NCI-H82 (cell line): ENCODE results near the gene POLRMT.
A peak's percentile ranks its signal among the peaks of the same experiment; 100 is the strongest.
"Not testable (repeated sequence)": the region's sequence is repeated elsewhere in the genome, so short reads cannot be mapped to it uniquely, and the experiment has no call there.

Experiments
- DNase-seq: peaks from one replicate; lab custom pipeline; 2025; lab: John Stamatoyannopoulos, UW

POLRMT gene

GRCh38 chr19:593505-593904, 39.8 kb downstream of the POLRMT start:
- DNase-seq, result no peak

GRCh38 chr19:593055-593454, 40.3 kb downstream of the POLRMT start:
- DNase-seq, result no peak

GRCh38 chr19:592101-592500, 41.2 kb downstream of the POLRMT start:
- no peak for DNase-seq

DNA sequence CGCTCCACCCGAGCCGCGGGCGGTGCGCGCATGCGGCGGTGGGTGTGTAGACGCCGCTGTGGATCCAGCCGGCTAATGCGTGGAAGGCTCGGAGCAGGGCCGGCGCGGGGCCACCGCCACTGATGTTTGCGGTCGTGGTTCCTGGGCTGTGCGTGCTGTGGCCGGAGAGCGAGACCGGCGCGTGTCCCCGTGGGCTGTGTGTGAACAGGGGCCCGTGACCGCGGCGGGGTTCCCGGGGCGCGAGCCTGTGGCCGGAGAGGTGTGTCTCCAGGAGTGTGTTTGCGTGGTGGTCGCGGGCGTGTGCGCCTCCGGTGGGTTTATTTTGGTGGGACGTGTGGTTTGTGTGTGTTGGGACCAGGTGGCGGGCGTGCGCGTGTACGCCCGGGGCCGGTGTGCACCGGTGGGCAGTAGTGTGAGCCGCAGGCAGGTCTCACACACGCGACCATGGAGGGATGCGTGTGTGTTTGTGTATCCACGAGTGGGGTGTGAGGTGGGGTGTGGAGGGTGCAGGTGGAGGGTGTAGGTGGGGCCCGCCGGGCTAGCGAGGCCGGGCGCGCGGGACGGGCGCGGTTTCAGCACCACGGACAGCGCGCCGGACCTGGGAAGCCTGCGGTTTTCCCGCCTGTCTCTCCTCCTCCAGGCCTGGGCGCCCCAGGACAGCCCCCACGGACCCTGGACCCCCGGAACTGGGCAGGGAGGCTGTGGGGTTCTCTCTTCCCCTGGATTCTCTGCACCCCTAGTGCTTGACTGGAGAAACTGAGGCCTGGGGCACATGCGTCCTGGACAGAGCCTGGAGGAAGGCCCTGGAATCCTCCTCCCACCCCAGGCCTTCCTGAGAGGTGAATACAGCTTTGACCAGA, 42.0 kb downstream of the POLRMT start:
- no peak for DNase-seq

DNA sequence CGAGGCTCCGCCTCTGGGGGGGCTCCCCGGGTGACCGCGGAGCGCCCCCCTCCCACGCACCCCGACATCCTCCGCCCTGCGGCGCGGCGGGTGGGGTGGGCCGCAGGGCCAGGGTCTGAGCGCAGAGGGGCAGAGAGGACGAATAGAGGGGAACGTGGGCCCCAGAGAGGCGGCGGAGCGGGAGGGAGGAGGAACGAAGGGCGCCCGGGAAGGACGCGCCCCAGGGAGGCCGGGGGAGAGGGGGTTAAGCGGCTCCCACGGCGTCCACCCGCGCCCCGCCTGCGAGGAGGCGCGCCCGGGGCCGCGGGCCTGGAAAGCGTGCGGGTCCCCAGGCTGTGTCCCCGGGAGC, 42.6 kb downstream of the POLRMT start:
- no peak for DNase-seq

DNA sequence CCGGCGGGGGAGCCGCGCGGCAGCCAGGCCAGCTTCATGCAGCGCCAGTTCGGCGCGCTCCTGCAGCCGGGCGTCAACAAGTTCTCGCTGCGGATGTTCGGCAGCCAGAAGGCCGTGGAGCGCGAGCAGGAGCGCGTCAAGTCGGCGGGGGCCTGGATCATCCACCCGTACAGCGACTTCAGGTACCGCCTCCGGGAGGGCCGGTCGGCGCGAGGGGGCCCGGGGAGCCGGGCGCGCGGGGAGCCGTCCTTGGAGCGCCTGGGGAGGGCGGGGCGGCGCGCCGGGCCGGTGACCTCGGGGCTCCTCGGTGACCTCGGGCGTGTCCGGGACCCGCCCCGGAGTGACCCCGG, 43.0 kb downstream of the POLRMT start:
- peak; percentile 38 for DNase-seq

GRCh38 chr19:589693-590395, 43.5 kb downstream of the POLRMT start, which contains the start of gene HCN2:
HCN2 (plus strand) TSS chr19:589881; CDS start chr19:589946, 65 bp downstream.
- DNase-seq, result no peak

GRCh38 chr19:588741-589692, 44.3 kb downstream of the POLRMT start:
- peak; percentile 38 for DNase-seq

- DNase-seq, result peak; percentile 77
Measured at GRCh38 chr19:588093-588740, 45.1 kb downstream of the POLRMT start.

DNA sequence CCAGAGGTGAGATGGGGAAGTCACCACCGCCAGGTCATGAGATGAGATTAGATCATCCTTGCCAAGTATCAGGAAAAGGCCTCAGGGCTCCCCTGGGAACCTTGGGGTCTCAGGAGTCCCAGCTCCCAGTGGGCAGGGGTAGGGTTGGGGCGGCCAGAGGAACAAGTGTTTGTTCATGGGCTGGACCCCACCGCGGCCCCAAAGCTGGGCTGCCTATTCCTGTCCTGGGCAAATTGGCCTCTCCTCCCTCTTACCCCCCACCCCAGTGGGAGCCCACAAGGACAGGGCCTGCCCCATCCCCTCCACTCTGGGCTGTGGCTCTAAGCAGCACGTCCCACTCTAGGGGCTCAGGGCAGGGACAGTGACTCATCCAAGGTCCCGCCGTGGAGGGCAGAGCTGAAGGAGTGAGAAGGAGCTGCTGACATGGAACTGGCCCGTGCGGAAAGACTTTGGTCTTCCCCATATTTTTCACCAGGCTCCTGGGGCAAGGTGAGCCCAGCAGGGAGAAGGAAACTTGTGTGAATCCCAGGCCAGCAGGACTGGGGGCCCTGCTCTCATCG, 47.7 kb downstream of the POLRMT start:
- DNase-seq, result no peak

DNA sequence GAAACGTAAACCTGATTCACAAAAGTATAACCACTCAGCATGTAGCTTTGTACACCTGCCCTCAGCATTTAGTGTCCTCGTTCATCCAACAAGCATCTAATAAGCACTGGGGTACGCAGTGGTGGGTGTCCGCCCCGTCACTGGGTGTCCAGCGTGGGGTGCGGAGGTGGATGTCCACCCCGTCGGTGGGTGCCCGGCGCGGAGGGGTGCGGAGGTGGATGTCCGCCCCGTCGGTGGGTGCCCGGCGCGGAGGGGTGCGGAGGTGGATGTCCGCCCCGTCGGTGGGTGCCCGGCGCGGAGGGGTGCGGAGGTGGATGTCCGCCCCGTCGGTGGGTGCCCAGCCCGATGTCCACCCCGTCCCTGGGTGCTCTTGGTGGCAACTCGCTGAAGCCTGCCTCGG, 48.2 kb downstream of the POLRMT start:
- not testable (repeated sequence) for DNase-seq

- peak; percentile 82 for DNase-seq
Measured at GRCh38 chr19:584240-585001, 48.9 kb downstream of the POLRMT start.

DNA sequence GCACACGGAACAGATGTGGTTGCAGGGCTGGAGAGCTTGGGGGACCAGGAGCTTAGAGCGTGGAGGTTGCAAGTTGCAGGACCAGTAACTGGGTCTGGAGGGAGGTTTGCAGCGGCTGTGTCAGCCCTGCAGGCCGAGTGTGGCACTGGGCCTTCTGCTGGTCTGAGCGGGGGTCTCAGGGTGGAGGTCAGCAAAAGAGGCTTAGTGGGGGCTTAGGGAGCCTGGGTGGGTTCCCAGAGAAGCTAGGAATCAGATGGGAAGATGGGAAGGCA, 49.4 kb downstream of the POLRMT start:
- peak; percentile 54 for DNase-seq

DNA sequence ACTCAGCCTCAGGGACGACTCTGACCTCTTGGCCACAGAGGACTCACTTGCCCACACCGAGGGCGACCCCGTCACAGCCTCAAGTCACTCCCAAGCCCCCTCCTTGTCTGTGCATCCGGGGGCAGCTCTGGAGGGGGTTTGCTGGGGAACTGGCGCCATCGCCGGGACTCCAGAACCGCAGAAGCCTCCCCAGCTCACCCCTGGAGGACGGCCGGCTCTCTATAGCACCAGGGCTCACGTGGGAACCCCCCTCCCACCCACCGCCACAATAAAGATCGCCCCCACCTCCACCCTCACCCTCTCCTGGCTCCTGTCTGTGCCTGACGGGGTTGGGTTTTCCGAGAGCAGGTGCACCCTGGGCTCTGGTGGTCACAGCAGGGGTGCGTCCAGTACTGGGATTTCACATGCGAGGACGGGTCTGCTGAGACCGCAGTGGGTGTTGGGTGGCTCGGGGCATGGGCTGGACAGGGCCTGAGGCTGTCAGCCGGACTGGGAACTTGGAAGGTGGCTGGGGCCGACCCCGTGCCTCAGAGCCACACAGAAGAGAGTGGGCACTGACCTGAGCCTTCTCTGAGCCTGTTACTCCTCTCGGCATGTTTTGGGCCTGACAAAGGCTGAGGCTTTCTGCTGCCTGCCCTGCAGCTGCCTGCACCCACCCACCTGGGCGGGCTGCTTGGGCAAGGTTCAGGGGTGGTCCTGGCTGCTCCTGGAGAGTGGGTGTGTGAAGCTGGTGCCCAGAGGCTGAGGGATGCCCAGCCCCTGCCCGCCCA, 50.0 kb downstream of the POLRMT start:
- no peak for DNase-seq

DNA sequence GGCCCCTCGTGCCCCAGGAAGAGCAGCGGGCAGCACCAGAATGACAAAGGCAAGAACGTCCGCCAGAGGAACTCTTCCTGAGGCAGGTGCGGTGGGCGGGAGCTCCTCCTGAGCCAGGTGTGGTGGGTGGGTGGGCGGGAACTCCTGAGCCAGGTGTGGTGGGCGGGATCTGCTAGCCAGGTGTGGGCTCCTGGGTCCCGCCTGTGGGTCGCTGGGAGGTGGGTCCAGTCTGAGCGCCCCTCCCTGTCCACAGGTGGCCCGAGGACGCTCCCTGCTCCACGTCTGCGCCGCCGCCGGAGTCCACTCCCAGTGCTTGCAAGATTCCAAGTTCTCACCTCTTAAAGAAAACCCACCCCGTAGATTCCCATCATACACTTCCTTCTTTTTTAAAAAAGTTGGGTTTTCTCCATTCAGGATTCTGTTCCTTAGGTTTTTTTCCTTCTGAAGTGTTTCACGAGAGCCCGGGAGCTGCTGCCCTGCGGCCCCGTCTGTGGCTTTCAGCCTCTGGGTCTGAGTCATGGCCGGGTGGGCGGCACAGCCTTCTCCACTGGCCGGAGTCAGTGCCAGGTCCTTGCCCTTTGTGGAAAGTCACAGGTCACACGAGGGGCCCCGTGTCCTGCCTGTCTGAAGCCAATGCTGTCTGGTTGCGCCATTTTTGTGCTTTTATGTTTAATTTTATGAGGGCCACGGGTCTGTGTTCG, 50.7 kb downstream of the POLRMT start:
- DNase-seq, result no peak

GRCh38 chr19:581399-582111, 51.8 kb downstream of the POLRMT start:
- DNase-seq, result no peak

GRCh38 chr19:580274-580835, 53.0 kb downstream of the POLRMT start:
- DNase-seq, result no peak

- no peak for DNase-seq
Measured at GRCh38 chr19:579842-580155, 53.5 kb downstream of the POLRMT start.
